HepG2 (cell line): ENCODE data around the gene CPT1B. TPM values are rescaled to one million over a fixed set of nuclear protein-coding genes. Genes with fewer than 3 reads are reported as not detected.

ENCODE experiments used
- ETV5 ChIP-seq: IDR thresholded peaks from 2 replicates; pipeline ENCODE4 v1.6.1; 2018; ENCODE audit warnings: missing biosample characterization, missing genetic modification reagents, inconsistent platforms, borderline replicate concordance
- MTF2 ChIP-seq: sonication (generic); formaldehyde crosslinking; IDR thresholded peaks from 2 replicates; pipeline ENCODE4 v1.5.0; 2020; ENCODE audit warnings: missing genetic modification reagents, borderline replicate concordance
- NCOA1 ChIP-seq: sonication (generic); formaldehyde crosslinking; IDR thresholded peaks from 2 replicates; pipeline ENCODE4 v1.9.0; 2021; ENCODE audit warnings: missing genetic modification reagents
- POLR2AphosphoS2 ChIP-seq: IDR thresholded peaks from 2 replicates; pipeline ENCODE4 v1.6.1; 2011; ENCODE audit warnings: low read depth, low read length, improper control_type of control experiment
- REXO4 ChIP-seq: sonication (generic); formaldehyde crosslinking; IDR thresholded peaks from 2 replicates; pipeline ENCODE4 v1.8.0; 2022; ENCODE audit warnings: missing genetic modification reagents, mild to moderate bottlenecking, borderline replicate concordance
- SAP130 ChIP-seq: IDR thresholded peaks from 2 replicates; pipeline ENCODE4 v1.6.1; 2016; ENCODE audit warnings: low read depth
- ZBTB37 ChIP-seq: sonication (generic); formaldehyde crosslinking; IDR thresholded peaks from 2 replicates; pipeline ENCODE4 v1.4.0; 2020; ENCODE audit warnings: mild to moderate bottlenecking, missing genetic modification reagents
- ZBTB40 ChIP-seq, 2 experiments: fragments of 450-650 bp in 1 of 2; sonication (generic) in 1 of 2; formaldehyde crosslinking in 1 of 2; IDR thresholded peaks; 2 replicates each; pipeline versions ENCODE4 v1.6.1 to v1.8.0; 2016 to 2022; ENCODE audit warnings: antibody characterized with exemption in 1 of 2, mild to moderate bottlenecking in 1 of 2, missing genetic modification reagents in 1 of 2
- ZBTB7A ChIP-seq: sonication (generic); formaldehyde crosslinking; IDR thresholded peaks from 2 replicates; pipeline ENCODE4 v1.8.0; 2022; ENCODE audit warnings: mild to moderate bottlenecking, missing genetic modification reagents
- ZNF792 ChIP-seq: IDR thresholded peaks from 2 replicates; pipeline ENCODE4 v1.6.1; 2016
- polyA plus RNA-seq, 8 experiments: library from polyadenylated mRNA; depleted of rRNA in 3 of 8; stranded (reverse) in 7 of 8; unstranded in 1 of 8; fragments of >200 nt; fragmentation: Illumina TruSeq in 4 of 8; extraction: Trizol in 4 of 8; gene quantifications; 2 replicates each; pipeline versions ENCODE4 v1.2.1 to v1.2.3, GENCODE V29; 2011 to 2016; ENCODE audit warnings: low read depth in 4 of 8, missing spikeins in 1 of 8, mixed read lengths in 1 of 8; ENCODE audit not compliant: insufficient read depth in 1 of 8
- total RNA-seq, 5 experiments: library from RNA; depleted of rRNA; stranded (reverse); fragments of >200 nt; fragmentation: Illumina TruSeq; extraction: Trizol; gene quantifications; 2 replicates each; pipeline ENCODE4 v1.2.3, GENCODE V29; 2016; ENCODE audit warnings: low read depth in 1 of 5
- TF ChIP-seq, protein P1 (sequence below): sonication (generic); formaldehyde crosslinking; IDR thresholded peaks from 2 replicates; pipeline ENCODE4 v1.5.1; 2020; ENCODE audit warnings: mild to moderate bottlenecking, missing genetic modification reagents, moderate library complexity
- TF ChIP-seq, protein P2 (sequence below): sonication (generic); formaldehyde crosslinking; IDR thresholded peaks from 2 replicates; pipeline ENCODE4 v1.4.0; 2020; ENCODE audit warnings: missing genetic modification reagents

Gene CPT1B
- total and polyA plus RNA-seq, 2 of the 13 experiments (the other 11 are each of a cell fraction or from before 2014, with no cell fraction given) = 9.2 to 19.5 TPM

- no peak for TF ChIP-seq ZBTB37 (CRISPR knock-in tag)
- no peak for TF ChIP-seq POLR2AphosphoS2
- TF ChIP-seq, protein P1, sequence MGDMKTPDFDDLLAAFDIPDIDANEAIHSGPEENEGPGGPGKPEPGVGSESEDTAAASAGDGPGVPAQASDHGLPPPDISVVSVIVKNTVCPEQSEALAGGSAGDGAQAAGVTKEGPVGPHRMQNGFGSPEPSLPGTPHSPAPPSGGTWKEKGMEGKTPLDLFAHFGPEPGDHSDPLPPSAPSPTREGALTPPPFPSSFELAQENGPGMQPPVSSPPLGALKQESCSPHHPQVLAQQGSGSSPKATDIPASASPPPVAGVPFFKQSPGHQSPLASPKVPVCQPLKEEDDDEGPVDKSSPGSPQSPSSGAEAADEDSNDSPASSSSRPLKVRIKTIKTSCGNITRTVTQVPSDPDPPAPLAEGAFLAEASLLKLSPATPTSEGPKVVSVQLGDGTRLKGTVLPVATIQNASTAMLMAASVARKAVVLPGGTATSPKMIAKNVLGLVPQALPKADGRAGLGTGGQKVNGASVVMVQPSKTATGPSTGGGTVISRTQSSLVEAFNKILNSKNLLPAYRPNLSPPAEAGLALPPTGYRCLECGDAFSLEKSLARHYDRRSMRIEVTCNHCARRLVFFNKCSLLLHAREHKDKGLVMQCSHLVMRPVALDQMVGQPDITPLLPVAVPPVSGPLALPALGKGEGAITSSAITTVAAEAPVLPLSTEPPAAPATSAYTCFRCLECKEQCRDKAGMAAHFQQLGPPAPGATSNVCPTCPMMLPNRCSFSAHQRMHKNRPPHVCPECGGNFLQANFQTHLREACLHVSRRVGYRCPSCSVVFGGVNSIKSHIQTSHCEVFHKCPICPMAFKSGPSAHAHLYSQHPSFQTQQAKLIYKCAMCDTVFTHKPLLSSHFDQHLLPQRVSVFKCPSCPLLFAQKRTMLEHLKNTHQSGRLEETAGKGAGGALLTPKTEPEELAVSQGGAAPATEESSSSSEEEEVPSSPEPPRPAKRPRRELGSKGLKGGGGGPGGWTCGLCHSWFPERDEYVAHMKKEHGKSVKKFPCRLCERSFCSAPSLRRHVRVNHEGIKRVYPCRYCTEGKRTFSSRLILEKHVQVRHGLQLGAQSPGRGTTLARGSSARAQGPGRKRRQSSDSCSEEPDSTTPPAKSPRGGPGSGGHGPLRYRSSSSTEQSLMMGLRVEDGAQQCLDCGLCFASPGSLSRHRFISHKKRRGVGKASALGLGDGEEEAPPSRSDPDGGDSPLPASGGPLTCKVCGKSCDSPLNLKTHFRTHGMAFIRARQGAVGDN (CRISPR knock-in tag) = peak; percentile 50
- TF ChIP-seq SAP130 (CRISPR knock-in tag) = no peak; the same call in 1 of the 2 replicates
- TF ChIP-seq ZBTB7A (CRISPR knock-in tag) = peak; percentile 45; the same call in 1 of the 2 replicates
- 0 out of 2 replicates have a peak, but pooled peaks have one; percentile 75 for TF ChIP-seq MTF2 (CRISPR knock-in tag)
- no peak for TF ChIP-seq ZNF792 (CRISPR knock-in tag)
- TF ChIP-seq REXO4 (CRISPR knock-in tag) = no peak
- TF ChIP-seq, protein P2, sequence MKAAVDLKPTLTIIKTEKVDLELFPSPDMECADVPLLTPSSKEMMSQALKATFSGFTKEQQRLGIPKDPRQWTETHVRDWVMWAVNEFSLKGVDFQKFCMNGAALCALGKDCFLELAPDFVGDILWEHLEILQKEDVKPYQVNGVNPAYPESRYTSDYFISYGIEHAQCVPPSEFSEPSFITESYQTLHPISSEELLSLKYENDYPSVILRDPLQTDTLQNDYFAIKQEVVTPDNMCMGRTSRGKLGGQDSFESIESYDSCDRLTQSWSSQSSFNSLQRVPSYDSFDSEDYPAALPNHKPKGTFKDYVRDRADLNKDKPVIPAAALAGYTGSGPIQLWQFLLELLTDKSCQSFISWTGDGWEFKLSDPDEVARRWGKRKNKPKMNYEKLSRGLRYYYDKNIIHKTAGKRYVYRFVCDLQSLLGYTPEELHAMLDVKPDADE (CRISPR knock-in tag) = no peak
- 0 out of 2 replicates have a peak, but pooled peaks have one; percentile 74 for TF ChIP-seq NCOA1
- peak; percentile 62; the same call in 1 of the 2 replicates for TF ChIP-seq ETV5
- TF ChIP-seq ZBTB40 (IDR thresholded peaks at IDR 0.05) = no peak
- no peak; the same call in 1 of the 2 replicates for TF ChIP-seq ZBTB40 (CRISPR knock-in tag; IDR thresholded peaks at IDR 0.05)
Observed at GRCh38 chr22:50620593-50621355, 42.5 kb upstream of the CPT1B start (continued).
